Umbilical cord (tissue), 2 donors: ENCODE results near the gene TPSG1. TPM values are rescaled to one million over a fixed set of nuclear protein-coding genes. Genes with fewer than 3 reads are reported as not detected.
"Not testable (repeated sequence)": the region's sequence is repeated elsewhere in the genome, so short reads cannot be mapped to it uniquely, and the experiment has no call there.

Experiments used
- DNase-seq: peaks from one replicate; pipeline ENCODE4 v3.0.0-alpha.2; 2015; ENCODE audit warnings: low spot score
- total RNA-seq: library from RNA; depleted of rRNA; stranded (reverse); fragments of >200 nt; gene quantifications from one replicate; pipeline ENCODE4 v1.2.3, GENCODE V29; 2014; ENCODE audit warnings: low replicate concordance; ENCODE audit not compliant: insufficient read depth

TPSG1 gene
- total RNA-seq, 1 donor from 2014 or later, result not detected

GRCh38 chr16:1195393-1195666 lies 29.7 kb downstream of the TPSG1 start:
- no peak for DNase-seq

- no peak for DNase-seq
Measured at GRCh38 chr16:1194665-1195392, 30.2 kb downstream of the TPSG1 start.

- DNase-seq, result no peak
Measured at GRCh38 chr16:1193825-1194581, 31.1 kb downstream of the TPSG1 start.

GRCh38 chr16:1193143-1193824 lies 31.8 kb downstream of the TPSG1 start:
- DNase-seq, result no peak

- no peak for DNase-seq
Measured at GRCh38 chr16:1192384-1193073, 32.5 kb downstream of the TPSG1 start.

- not testable (repeated sequence) for DNase-seq
Measured at GRCh38 chr16:1190789-1191188, 34.3 kb downstream of the TPSG1 start.

- no peak for DNase-seq
Measured at GRCh38 chr16:1189455-1189854, 35.6 kb downstream of the TPSG1 start.

GRCh38 chr16:1188432-1189189 lies 36.5 kb downstream of the TPSG1 start:
- DNase-seq, result peak; percentile 41

GRCh38 chr16:1185460-1186207 lies 39.4 kb downstream of the TPSG1 start:
- DNase-seq, result not testable (repeated sequence)

GRCh38 chr16:1184980-1185379 lies 40.1 kb downstream of the TPSG1 start:
- DNase-seq, result no peak

- DNase-seq, result no peak
Measured at GRCh38 chr16:1184156-1184868, 40.8 kb downstream of the TPSG1 start.

- DNase-seq, result peak; percentile 86
Measured at GRCh38 chr16:1182950-1183907, 41.8 kb downstream of the TPSG1 start.

GRCh38 chr16:1182316-1182671 lies 42.8 kb downstream of the TPSG1 start:
- peak; percentile 81 for DNase-seq

GRCh38 chr16:1181404-1182315 lies 43.4 kb downstream of the TPSG1 start:
- DNase-seq, result no peak

GRCh38 chr16:1180549-1181403 lies 44.3 kb downstream of the TPSG1 start:
- DNase-seq, result no peak

- no peak for DNase-seq
Measured at GRCh38 chr16:1178295-1178910, 46.7 kb downstream of the TPSG1 start.
